T1000 (cell line): ENCODE measurements around the gene PRPF40B.
A peak's percentile ranks its signal among the peaks of the same experiment; 100 is the strongest.

ENCODE experiments used
- DNase-seq: peaks from one replicate; lab custom pipeline; 2025; ENCODE audit warnings: mixed read lengths; lab: John Stamatoyannopoulos, UW

PRPF40B gene

GRCh38 chr12:49659753-49660152 is 36.4 kb downstream of the PRPF40B start:
- no peak for DNase-seq

DNA sequence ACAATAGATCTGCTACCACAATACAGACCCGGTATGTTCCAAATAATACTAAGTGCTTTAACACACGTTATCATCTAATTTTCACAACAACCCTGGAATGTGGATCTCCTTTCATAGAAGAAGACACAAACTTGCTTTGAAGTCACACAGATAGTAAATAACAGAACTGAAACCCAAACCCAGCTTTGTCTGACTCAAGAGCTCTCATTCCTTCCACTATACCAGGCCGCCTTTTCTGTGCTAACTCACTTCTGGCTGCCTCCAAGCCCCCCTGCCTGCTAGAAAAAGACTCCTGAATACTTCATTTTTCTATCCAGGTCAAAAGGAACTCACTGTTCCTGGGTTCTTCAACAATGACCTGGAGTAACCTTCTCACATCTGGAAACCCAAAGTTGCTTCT is 37.8 kb downstream of the PRPF40B start:
- no peak for DNase-seq

DNA sequence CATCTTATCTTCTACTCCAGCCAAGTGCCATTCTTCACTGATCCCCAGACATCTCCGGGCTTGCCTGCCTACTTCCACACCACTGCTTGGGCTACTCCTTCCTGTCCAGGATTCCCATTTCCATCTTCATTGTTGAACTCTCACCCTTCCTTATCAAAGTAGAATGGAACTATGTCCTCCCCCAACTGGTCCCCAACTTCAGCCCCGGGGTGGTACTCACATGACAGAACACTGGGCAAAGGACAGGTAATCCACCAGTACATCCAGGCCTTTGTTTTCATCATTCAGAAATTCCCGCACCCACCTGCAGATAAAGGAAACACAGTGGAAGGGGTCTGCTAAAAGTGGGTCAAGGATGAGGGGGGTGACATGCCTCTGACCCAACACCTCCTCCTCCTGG is 38.4 kb downstream of the PRPF40B start:
- no peak for DNase-seq

- no peak for DNase-seq
Measured at GRCh38 chr12:49662998-49663843, 39.9 kb downstream of the PRPF40B start.

DNA sequence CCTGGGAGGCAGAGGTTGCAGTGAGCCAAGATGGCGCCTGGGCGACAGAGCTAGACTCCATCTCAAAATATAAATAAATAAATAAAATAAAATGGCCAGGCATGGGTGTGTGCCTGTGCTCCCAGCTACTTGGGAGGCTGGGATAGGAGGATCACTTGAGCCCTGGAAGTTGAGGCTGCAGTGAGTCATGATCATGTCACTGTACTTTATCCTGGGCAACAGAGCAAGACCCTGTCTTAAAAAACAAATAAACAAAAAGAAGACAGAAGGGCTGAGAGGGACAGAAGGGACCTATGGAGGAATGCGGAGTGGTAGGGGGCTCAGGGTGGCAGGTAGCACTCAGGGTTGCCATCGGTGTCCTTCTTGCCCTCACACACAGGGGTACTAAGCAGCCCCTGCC is 40.8 kb downstream of the PRPF40B start:
- no peak for DNase-seq

DNA sequence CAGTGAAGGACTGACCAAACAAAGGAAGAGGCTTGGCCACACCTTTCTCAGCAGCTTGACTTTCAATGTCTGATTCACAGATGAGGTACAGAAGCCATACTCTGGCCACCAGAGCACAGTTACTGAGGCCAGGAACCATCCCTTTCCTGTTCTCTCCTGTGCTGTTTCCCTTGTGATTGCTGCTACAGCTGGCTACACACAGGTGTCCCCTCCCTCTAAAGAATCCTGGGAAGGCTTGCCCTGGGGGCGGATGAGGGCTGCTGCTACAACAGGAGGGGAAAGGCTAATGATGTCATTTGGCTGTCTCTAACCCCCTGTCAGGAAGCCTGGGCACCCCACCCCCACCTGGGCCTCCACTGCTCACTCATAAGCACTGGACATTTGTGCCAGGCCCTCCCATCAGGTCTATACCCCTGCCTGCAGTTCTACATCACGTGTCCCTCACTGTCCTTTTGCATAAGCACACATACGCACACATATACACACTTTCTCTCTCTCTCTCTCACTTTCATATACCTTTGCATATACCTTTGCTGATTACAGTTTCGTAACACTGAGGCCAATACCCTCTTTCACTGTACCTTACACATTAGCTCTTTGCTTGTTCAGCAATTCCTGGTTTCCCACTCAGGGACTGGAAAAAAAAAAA is 41.4 kb downstream of the PRPF40B start:
- no peak for DNase-seq

- no peak for DNase-seq
Measured at GRCh38 chr12:49665384-49665783, 42.0 kb downstream of the PRPF40B start.

DNA sequence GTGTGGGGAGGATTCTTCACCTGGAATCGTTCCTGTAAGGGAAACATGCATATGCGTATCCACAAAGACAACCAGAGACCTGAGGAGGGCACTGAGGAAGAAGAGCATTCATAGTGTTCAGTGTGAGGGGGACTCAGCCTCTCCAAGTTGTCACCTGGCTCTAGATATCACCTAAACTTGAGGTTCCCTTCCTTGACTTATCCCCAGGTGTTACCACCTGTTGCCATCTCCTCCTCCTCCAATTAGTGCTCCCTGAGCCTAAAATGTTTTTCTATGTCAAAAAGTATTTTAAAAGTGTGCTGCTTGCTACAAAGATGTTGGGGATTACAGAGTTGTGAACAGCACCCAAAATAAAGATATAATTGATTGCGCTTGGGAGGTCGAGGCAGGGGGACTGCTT is 42.8 kb downstream of the PRPF40B start:
- DNase-seq: no peak

GRCh38 chr12:49667325-49668090 is 44.1 kb downstream of the PRPF40B start:
- DNase-seq: no peak

DNA sequence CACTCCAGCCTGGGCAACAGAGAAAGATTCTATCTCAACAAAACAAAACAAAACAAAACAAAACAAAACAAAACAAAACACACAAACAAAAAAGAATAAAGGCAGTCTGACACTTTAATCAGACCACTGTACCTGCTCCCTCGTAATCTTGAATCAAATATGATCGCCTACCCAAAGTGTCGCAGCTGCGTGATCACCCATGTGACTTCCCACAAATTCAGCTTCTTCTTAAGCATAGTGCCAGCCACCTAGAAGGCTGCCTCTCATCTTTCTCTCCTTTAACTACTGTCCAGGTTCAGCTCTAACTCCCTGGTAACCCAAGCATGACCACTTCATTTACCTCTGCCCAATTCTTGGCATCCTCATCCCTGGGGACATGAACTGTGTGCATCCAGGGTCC is 46.4 kb downstream of the PRPF40B start:
- DNase-seq: no peak

DNA sequence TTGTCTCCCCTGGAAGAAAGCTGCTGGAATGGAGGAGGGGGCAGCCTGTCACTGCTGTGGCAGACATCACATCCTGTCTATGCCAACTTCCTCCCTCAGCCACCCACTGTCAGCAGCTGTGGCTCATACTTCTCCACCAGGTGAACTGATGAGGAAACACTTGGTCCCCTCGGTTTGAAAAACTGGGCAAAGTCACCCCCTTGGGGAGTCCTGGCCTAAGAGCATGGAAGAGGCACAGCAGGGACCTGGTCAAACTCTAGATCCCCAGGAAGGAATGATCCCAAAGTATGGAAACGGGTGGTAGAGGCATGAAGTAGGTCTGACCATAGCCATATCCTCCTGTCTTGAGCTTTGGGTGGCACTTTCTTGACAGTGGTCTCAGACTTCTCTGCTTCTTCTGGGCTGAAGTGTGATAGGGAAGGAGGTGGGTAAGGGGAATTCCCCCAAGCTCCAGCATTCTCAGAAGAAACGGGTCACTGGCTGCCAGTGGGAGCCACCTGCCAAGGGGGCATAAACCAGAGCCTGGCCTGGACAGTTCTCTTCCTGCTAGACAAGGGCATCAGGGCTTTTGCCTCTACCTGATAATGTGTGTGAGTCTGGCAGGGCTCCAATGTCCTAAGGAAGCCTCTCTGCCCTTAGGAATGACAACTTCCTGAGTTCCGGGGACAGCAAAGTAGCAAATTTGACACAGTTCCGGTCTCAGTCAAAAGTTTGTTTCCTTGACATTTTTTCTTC is 47.8 kb downstream of the PRPF40B start:
- no peak for DNase-seq

DNA sequence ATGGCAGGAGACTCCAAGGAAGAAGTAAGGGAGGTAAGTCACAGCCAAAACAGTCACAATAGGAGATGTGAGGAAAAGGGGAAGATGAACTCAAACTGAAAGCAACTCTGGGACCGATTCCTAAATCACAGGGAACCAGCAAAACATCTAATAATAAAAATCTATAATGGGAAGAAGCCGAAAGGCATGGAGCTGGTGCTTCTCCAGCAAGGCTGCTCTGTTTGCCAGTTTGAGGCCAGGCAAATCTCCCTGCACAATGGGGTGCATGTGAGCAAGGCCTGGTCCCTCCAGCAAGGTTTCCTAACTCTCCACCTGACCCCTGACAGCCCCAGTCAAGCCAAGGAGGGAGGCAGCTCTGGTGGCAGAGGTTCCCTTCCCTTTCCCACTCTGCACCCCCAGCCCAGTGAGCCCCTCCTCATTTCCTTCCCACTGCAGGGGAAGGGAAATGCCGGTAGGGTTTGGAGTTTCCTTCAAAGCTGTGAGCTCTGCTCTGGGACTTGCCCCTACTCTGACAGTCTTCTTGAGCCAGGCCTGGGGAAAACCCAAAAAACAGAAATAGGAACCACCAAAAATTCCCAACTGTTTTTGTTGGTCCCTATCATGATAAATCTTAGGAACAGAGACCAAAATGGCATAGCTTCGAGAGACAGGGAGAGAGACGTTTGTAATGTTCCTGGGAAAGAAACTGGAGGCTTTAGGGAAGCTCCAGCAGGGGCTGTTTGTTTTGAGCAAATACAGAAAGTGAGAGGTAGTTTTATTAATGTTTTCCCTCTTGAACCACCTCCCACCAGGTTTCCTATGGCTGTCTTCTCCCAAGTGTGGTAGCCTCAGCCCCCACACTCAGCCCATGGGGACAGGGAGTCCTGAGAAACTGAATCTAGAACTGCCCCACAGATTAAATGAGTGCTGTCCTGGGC is 49.2 kb downstream of the PRPF40B start:
- no peak for DNase-seq

GRCh38 chr12:49673446-49674317 is 50.3 kb downstream of the PRPF40B start:
- DNase-seq: peak; percentile 57

DNA sequence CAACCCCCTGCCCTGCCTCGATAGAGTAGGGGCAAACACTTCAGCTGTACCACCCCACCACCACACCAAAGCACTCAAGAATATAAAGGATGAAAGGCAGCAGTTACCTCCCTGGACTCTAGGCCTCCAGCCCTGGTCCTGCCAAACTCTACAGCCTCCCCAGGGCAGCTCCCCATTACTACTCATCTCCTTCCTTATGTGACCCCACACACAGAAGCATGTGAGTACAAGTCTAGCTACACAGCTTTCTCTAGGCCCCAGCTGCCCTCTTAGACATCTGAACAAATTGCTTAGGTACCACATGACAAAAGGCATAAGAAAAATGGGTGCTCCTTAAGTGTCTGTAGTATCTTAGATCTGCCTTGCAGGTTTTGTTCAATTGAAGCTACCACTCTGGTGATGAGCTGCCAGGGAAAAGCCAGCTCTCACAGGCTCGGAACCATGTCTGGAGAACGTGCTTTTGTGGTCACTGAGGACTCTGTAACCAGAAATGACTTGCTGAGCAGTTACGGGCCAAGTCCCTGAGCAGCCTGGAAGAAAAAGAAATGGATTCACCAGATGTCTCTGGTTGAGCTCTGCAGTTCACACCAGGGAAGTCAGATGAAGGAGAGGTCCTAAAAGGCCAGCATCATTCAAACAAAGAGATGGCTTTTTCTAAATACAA is 51.1 kb downstream of the PRPF40B start:
- no peak for DNase-seq

DNA sequence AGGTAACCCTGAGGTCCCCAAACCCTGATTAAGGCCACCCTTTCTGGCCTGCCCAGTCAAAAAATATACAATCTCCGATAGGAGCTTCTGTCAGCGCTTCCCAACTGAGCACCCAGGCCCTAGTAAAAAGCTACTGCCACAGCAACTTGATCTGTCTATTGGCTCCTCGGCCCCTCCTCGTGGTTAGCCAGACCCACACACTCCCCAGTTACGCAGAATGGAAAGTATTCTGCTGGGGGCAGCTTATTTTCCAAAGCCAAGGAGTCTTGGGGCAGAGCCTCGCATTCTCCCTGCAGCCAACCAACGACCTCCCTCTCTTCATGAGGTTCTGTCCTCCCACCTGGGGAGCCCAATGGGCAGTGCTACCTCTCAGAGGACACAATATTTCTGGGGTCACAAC is 51.8 kb downstream of the PRPF40B start:
- DNase-seq: no peak

DNA sequence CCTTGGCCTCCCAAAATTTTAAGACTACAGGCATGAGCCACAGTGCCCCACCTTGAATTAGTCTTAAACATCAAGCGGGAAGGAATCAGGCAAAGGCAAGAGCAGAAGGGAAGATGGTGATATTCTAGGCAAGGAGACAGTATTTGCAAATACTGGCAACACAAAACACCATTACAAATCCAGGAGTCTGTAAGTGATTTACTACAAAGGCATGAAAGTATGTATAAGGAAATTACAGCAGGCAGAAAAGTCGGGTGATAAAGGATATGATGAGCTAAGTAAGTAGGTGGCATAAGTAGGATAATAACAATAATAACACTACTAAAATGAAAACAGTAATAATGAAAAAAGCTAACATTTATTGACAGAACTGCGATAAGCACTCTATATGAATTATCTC is 55.4 kb downstream of the PRPF40B start:
- DNase-seq: no peak

GRCh38 chr12:49680075-49680474 is 56.7 kb downstream of the PRPF40B start:
- no peak for DNase-seq

- no peak for DNase-seq
Measured at GRCh38 chr12:49683599-49684309, 60.4 kb downstream of the PRPF40B start.

GRCh38 chr12:49684310-49684854 is 61.0 kb downstream of the PRPF40B start:
- peak; percentile 82 for DNase-seq
